GM23338 (cell line): ENCODE measurements around the gene KRT6A.

Experiments used
- CREB1 ChIP-seq: fragments of 250-450 bp; sonication (Bioruptor Pico); IDR thresholded peaks from 2 replicates; pipeline ENCODE4 v1.5.0; 2020; ENCODE audit warnings: low read depth, mild to moderate bottlenecking, moderate library complexity
- EZH2 ChIP-seq: fragments of 200-600 bp; sonication (generic); IDR thresholded peaks from one replicate; pipeline ENCODE4 v1.8.0; 2017; ENCODE audit warnings: antibody characterized with exemption, mild to moderate bottlenecking, low read depth; ENCODE audit not compliant: unreplicated experiment
- EZH2phosphoT487 ChIP-seq: fragments of 200-600 bp; sonication (generic); IDR thresholded peaks from one replicate; pipeline ENCODE4 v1.8.1; 2018; ENCODE audit warnings: antibody characterized with exemption; ENCODE audit not compliant: unreplicated experiment
- JUNB ChIP-seq: IDR thresholded peaks from one replicate; pipeline ENCODE4 v1.6.1; 2016; ENCODE audit warnings: antibody characterized with exemption; ENCODE audit not compliant: unreplicated experiment
- POLR2AphosphoS5 ChIP-seq: IDR thresholded peaks from 2 replicates; pipeline ENCODE4 v1.6.1; 2016; ENCODE audit warnings: antibody characterized with exemption, low read depth
- REST ChIP-seq: IDR thresholded peaks from one replicate; pipeline ENCODE4 v1.6.1; 2018; ENCODE audit warnings: antibody characterized with exemption; ENCODE audit not compliant: unreplicated experiment
- ZNF462 ChIP-seq: fragments of 250-450 bp; sonication (Bioruptor Pico); IDR thresholded peaks from 2 replicates; pipeline ENCODE4 v1.5.0; 2020; ENCODE audit warnings: mild to moderate bottlenecking, moderate library complexity
- TF ChIP-seq, protein P1 (sequence below), 2 experiments: fragments of 200-600 bp in 1 of 2; sonication (generic) in 1 of 2; conservative IDR thresholded peaks; 2 replicates each; pipeline versions ENCODE4 v1.5.1 to v1.6.1; 2016 to 2017; ENCODE audit warnings: antibody characterized with exemption in 2 of 2, low read depth in 2 of 2, mild to moderate bottlenecking in 2 of 2, moderate library complexity in 1 of 2

DNA sequence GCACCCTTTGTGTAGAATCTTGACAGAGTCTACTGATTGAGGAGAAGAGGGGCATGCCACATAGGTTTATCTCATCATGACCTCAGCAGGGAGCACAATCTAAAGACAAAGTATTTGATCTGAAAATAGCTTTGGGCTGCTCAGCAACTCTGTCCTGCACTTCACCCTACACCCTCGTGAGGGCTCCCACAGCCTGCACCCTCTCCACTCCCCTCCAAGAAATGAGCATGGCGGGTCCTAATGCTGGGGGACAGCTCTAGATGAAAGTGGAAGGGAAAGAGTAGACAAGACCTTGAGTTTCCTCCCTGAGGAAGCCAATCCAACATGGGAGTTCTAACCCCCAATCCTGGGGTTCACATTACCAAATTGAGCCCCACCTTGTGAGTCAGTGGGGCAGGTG is 37.8 kb upstream of the KRT6A start:
- TF ChIP-seq, protein P1, sequence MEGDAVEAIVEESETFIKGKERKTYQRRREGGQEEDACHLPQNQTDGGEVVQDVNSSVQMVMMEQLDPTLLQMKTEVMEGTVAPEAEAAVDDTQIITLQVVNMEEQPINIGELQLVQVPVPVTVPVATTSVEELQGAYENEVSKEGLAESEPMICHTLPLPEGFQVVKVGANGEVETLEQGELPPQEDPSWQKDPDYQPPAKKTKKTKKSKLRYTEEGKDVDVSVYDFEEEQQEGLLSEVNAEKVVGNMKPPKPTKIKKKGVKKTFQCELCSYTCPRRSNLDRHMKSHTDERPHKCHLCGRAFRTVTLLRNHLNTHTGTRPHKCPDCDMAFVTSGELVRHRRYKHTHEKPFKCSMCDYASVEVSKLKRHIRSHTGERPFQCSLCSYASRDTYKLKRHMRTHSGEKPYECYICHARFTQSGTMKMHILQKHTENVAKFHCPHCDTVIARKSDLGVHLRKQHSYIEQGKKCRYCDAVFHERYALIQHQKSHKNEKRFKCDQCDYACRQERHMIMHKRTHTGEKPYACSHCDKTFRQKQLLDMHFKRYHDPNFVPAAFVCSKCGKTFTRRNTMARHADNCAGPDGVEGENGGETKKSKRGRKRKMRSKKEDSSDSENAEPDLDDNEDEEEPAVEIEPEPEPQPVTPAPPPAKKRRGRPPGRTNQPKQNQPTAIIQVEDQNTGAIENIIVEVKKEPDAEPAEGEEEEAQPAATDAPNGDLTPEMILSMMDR (conservative IDR thresholded peaks at IDR 0.05; ENCODE audit: low read depth in 2 of 2): no peak
- TF ChIP-seq REST: no peak
- no peak for TF ChIP-seq CREB1
- TF ChIP-seq JUNB: no peak
- no peak for TF ChIP-seq EZH2
- TF ChIP-seq POLR2AphosphoS5: no peak
- TF ChIP-seq ZNF462 (CRISPR knock-in tag): no peak
- TF ChIP-seq EZH2phosphoT487: no peak
